ENCODE results near the gene ADAMTS9. TPM values are rescaled to one million over a fixed set of nuclear protein-coding genes. Genes with fewer than 3 reads are reported as not detected.

Gene ADAMTS9
- total RNA-seq, 2 experiments from 2014 or later: not detected

- ChIA-PET CTCF (no interaction called here), POLR2A (no interaction called here)
- ATAC-seq (ENCODE audit: poor library complexity): no peak
- TF ChIP-seq CTCF (IDR thresholded peaks at IDR 0.05): no peak
- H3K36me3 ChIP-seq (ENCODE audit: insufficient read depth, low read length): no peaks in the 10 kb centered on the region
- no peaks in the 10 kb centered on the region for H3K27me3 ChIP-seq (ENCODE audit: control insufficient read depth in 1 of 2, insufficient read depth in 2 of 2, low read length in 2 of 2)
- intact Hi-C loops (cut with DNase I, micrococcal nuclease): no loop called here
- H3K36me3 Mint-ChIP-seq (ENCODE audit: low read depth): no peaks in the 10 kb centered on the region
- no peak overlapping the region for H3K4me3 ChIP-seq (ENCODE audit: low read length)
- no peaks in the 10 kb centered on the region for H3K9me3 ChIP-seq (ENCODE audit: control insufficient read depth in 1 of 2, insufficient read depth in 1 of 2, low read length in 2 of 2)
- no peaks in the 10 kb centered on the region for H3K4me1 ChIP-seq (ENCODE audit: insufficient read depth, low read length)
- no peaks in the 10 kb centered on the region for H3K9me3 Mint-ChIP-seq
- H3K27ac ChIP-seq (ENCODE audit: low read depth in 1 of 2, low read length in 2 of 2): no peak overlapping the region
- no peak overlapping the region for H3K27ac Mint-ChIP-seq
- H3K4me1 Mint-ChIP-seq (ENCODE audit: low read depth): no peaks in the 10 kb centered on the region
- DNase-seq: no peak
- no peak overlapping the region for H3K4me3 Mint-ChIP-seq
- H3K27me3 Mint-ChIP-seq: peaks cover 5% of the 10 kb centered on the region
Observed at GRCh38 chr3:64563751-64564150, 124.0 kb downstream of the ADAMTS9 start.

GRCh38 chr3:64561868-64562267 is 125.9 kb downstream of the ADAMTS9 start:
- ChIA-PET CTCF (no interaction called here), POLR2A (no interaction called here)
- Mint-ChIP-seq H3K27me3 (no peaks in the 10 kb centered on the region), H3K4me3 (no peak overlapping the region), H3K27ac (no peak overlapping the region), H3K4me1 (ENCODE audit: low read depth) (no peaks in the 10 kb centered on the region), H3K9me3 (no peaks in the 10 kb centered on the region), H3K36me3 (ENCODE audit: low read depth) (no peaks in the 10 kb centered on the region)
- Histone ChIP-seq H3K4me1 (ENCODE audit: insufficient read depth, low read length) (no peaks in the 10 kb centered on the region), H3K4me3 (ENCODE audit: low read length) (no peak overlapping the region), H3K36me3 (ENCODE audit: insufficient read depth, low read length) (no peaks in the 10 kb centered on the region), H3K27me3 (ENCODE audit: control insufficient read depth in 1 of 2, insufficient read depth in 2 of 2, low read length in 2 of 2) (no peaks in the 10 kb centered on the region), H3K27ac (ENCODE audit: low read depth in 1 of 2, low read length in 2 of 2) (no peak overlapping the region), H3K9me3 (ENCODE audit: control insufficient read depth in 1 of 2, insufficient read depth in 1 of 2, low read length in 2 of 2) (no peaks in the 10 kb centered on the region)
- no peak for ATAC-seq (ENCODE audit: poor library complexity)
- intact Hi-C loops (cut with DNase I, micrococcal nuclease): no loop called here
- TF ChIP-seq CTCF (IDR thresholded peaks at IDR 0.05): no peak
- DNase-seq: no peak

- Mint-ChIP-seq H3K4me3 (no peak overlapping the region), H3K27me3 (no peaks in the 10 kb centered on the region), H3K9me3 (no peaks in the 10 kb centered on the region), H3K4me1 (ENCODE audit: low read depth) (no peaks in the 10 kb centered on the region), H3K36me3 (ENCODE audit: low read depth) (no peaks in the 10 kb centered on the region), H3K27ac (no peak overlapping the region)
- no peak for TF ChIP-seq CTCF (IDR thresholded peaks at IDR 0.05)
- no peaks in the 10 kb centered on the region for H3K4me1 ChIP-seq (ENCODE audit: insufficient read depth, low read length)
- no peaks in the 10 kb centered on the region for H3K9me3 ChIP-seq (ENCODE audit: control insufficient read depth in 1 of 2, insufficient read depth in 1 of 2, low read length in 2 of 2)
- intact Hi-C loops (cut with DNase I, micrococcal nuclease): no loop called here
- no peak overlapping the region for H3K4me3 ChIP-seq (ENCODE audit: low read length)
- no peak for DNase-seq
- no peak overlapping the region for H3K27ac ChIP-seq (ENCODE audit: low read depth in 1 of 2, low read length in 2 of 2)
- H3K27me3 ChIP-seq (ENCODE audit: control insufficient read depth in 1 of 2, insufficient read depth in 2 of 2, low read length in 2 of 2): no peaks in the 10 kb centered on the region
- ChIA-PET CTCF (no interaction called here), POLR2A (no interaction called here)
- no peak for ATAC-seq (ENCODE audit: poor library complexity)
- H3K36me3 ChIP-seq (ENCODE audit: insufficient read depth, low read length): no peaks in the 10 kb centered on the region
Observed at GRCh38 chr3:64561325-64561843, 126.4 kb downstream of the ADAMTS9 start.

Data from CD4-positive, alpha-beta T cell (primary cell).